NB4 (cell line): Measurements from ENCODE around the gene HMBS.
"Not testable (repeated sequence)": the region's sequence is repeated elsewhere in the genome, so short reads cannot be mapped to it uniquely, and the experiment has no call there.

ENCODE experiments used
- DNase-seq: peaks from one replicate; pipeline ENCODE4 v3.0.0; 2010; ENCODE audit warnings: low read depth
- H3K4me3 ChIP-seq: one replicate; pipeline ENCODE4 v1.5.1; 2011; ENCODE audit warnings: mild to moderate bottlenecking, low read depth, low read length, moderate library complexity
- CTCF ChIP-seq: IDR thresholded peaks from one replicate; pipeline ENCODE4 v1.5.1; 2012; ENCODE audit warnings: low read depth, low read length
- MAX ChIP-seq: IDR thresholded peaks from 2 replicates; pipeline ENCODE4 v1.6.1; 2011; ENCODE audit warnings: low read depth, low read length
- MYC ChIP-seq: IDR thresholded peaks from 2 replicates; pipeline ENCODE4 v1.6.1; 2011; ENCODE audit warnings: low read depth, low read length
- POLR2A ChIP-seq: IDR thresholded peaks from 2 replicates; pipeline ENCODE4 v1.6.1; 2011; ENCODE audit warnings: mild to moderate bottlenecking; ENCODE audit not compliant: insufficient read length; ENCODE audit errors: extremely low read depth

Gene HMBS

DNA sequence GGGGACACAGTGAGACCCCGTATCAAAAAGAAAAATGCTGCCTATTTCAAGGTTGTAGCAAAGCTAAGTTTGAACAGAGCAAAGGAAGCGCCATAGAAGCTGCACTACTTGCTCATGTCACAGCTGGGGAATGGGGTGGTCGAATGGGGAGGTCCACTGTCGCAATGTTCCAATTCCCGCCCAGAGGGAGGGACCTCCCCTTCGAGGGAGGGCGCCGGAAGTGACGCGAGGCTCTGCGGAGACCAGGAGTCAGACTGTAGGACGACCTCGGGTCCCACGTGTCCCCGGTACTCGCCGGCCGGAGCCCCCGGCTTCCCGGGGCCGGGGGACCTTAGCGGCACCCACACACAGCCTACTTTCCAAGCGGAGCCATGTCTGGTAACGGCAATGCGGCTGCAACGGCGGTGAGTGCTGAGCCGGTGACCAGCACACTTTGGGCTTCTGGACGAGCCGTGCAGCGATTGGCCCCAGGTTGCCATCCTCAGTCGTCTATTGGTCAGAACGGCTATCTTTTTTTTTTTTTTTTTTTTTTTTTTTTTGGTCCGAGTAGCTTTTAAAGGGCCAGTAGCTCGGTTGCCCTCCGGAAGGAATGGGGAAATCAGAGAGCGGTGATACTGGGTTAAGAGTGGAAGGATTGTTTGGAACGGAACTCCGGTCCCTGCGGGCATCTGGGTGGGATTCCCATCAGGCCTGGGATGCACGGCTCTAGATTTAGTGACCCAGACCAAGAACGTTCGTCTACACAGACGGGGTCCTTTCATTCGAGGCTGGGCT lies at the start of gene HMBS:
Gene HMBS, plus strand, starts transcription at position 219 of the 774 bp plus-strand sequence. Its CDS starts 153 bp downstream, at position 372.
- TF ChIP-seq MAX, result peak; percentile 84
- TF ChIP-seq MYC, result peak; percentile 81; the same call in 1 of the 2 replicates
- TF ChIP-seq POLR2A, result peak; percentile 93
- no peak for TF ChIP-seq CTCF
- H3K4me3 ChIP-seq, result peak within 1 kb of the TSS; percentile 98

GRCh38 chr11:119038884-119039283 lies 45.8 kb upstream of the HMBS start:
- no peak for TF ChIP-seq MYC
- TF ChIP-seq POLR2A, result no peak
- TF ChIP-seq CTCF, result no peak
- TF ChIP-seq MAX, result no peak
- DNase-seq, result no peak
- H3K4me3 ChIP-seq, result no peak overlapping the region

More for the DNA sequence above, at the start of gene HMBS:
- DNase-seq, result peak; percentile 98

DNA sequence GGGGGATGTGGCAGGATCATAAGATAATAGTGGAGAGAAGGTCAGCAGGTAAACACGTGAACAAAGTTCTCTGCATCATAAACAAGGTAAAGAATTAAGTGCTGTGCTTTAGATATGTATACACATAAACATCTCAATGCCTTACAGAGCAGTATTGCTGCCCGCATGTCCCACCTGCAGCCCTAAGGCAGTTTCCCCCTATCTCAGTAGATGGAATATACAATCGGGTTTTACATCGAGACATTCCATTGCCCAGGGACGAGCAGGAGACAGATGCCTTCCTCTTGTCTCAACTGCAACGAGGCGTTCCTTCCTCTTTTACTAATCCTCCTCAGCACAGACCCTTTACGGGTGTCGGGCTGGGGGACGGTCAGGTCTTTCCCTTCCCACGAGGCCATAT lies 45.2 kb upstream of the HMBS start:
- DNase-seq, H3K4me3 ChIP-seq: not testable (repeated sequence)

- DNase-seq, result peak; percentile 55
- no peak overlapping the region for H3K4me3 ChIP-seq
- TF ChIP-seq POLR2A (no peak), CTCF (no peak), MAX (no peak), MYC (no peak)
These were observed 42.7 kb upstream of the HMBS start for GRCh38 chr11:119041821-119042514.

DNA sequence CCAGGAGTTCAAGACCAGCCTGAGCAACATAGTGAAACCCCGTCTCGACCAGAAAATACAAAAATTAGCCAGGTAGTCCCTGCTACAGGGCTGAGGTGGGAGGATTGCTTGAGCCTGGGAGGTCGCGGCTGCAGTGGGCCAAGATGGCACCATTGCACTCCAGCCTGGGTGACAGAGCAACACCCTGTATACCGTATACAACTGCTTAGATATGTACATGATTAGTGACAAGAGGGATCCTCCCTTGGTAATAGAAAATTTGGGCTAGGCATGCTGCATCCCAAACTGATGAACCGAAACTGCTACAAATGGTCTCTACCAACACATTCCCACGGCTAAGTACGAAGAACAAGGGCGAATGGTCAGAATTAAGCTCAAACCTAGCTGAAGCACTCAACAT lies 41.8 kb upstream of the HMBS start:
- TF ChIP-seq CTCF, result no peak
- TF ChIP-seq MYC, result no peak
- TF ChIP-seq MAX, result no peak
- no peak for TF ChIP-seq POLR2A
- H3K4me3 ChIP-seq, result no peak overlapping the region
- no peak for DNase-seq

- DNase-seq, result no peak
- TF ChIP-seq MAX (no peak), CTCF (peak; percentile 47)
- no peak overlapping the region for H3K4me3 ChIP-seq
These were observed 40.0 kb upstream of the HMBS start for GRCh38 chr11:119044708-119045107.
